ENCODE results near the gene XPO6.
A peak's percentile ranks its signal among the peaks of the same experiment; 100 is the strongest.

XPO6 gene

GRCh38 chr16:28183930-28184329 is 27.8 kb downstream of the XPO6 start:
- DNase-seq: no peak

DNA sequence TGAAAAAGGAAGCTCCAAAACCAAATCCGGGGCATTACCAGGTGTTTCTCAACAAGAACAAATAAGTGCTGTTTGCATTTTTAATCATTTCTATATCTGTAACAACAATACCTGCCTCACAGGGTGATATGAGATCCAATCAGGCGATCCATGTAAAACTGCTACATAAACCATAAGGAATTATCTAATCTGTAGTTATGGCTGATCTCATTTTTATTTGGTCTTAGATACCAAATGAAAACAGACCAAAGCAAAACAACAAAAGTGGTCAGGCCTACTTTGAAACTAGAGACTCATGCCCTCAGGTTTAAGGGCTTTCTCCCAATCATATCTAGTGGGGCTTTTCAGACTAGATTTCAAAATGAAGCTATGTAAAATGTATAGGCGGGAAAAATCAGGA is 28.3 kb downstream of the XPO6 start:
- no peak for DNase-seq

- DNase-seq: no peak
Observed at GRCh38 chr16:28182801-28183200, 29.0 kb downstream of the XPO6 start.

GRCh38 chr16:28182183-28182582 is 29.6 kb downstream of the XPO6 start:
- DNase-seq: no peak

- peak; percentile 97 for DNase-seq
Observed at GRCh38 chr16:28181515-28181914, 30.2 kb downstream of the XPO6 start.

DNA sequence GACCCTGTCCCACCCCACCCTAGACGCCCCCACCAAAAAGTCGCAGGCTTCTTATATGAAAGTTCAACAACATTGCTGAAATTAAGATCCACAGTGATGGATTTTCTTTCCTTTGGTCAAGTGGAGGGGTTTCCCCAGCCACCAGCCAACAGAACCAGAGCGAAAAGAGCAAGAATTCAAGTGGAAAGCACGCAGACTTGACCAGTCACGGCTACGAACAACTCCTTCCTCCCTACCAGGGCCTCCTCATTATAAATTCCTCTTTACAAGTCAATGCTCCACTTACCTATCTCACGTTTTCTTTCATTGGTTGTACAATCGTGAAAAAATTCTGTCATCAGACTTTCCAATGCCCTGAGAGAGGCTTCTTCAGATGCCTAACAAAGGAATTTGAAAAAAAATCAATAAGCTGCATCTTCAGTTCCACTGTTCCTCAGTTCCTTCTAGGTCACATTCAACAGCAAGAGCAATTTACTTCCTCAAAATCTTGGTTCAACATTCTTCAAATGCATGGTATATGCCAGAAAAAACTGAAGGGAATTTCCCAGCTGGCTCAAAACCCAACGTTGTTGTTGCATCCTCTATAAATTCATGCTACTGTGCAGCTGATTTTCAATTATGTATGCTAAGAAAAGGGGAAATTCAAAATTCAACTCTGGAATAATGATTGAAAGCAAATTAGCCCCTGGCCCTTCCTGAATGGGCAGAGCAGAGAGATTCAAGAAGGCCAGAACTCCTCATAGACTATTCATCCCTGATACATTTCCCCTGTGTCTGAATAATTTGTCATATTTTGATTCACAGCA is 30.9 kb downstream of the XPO6 start:
- peak; percentile 70 for DNase-seq

DNA sequence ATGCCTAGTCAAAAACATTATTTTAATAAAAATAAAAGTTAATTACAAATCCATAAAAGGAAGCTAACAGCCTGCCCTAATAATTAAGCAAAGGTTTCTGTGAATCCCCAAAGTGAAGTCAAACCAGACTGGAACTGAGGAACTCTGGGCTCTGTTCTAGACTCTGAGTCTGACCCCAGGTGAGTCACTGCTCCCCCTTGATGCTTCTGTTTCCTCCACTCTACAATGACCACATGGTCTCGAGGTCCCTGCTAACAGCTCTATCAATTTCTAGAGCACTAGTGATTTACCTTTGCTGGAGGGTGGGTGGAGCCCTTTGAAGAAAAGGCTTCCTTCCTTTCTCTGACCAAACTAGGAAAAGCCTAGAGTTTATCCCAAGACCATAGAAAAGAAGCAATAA is 32.4 kb downstream of the XPO6 start:
- no peak for DNase-seq

GRCh38 chr16:28175715-28176114 is 36.0 kb downstream of the XPO6 start:
- no peak for DNase-seq

GRCh38 chr16:28172336-28172735 is 39.4 kb downstream of the XPO6 start:
- DNase-seq: no peak

GRCh38 chr16:28171816-28172215 is 39.9 kb downstream of the XPO6 start:
- DNase-seq: no peak

DNA sequence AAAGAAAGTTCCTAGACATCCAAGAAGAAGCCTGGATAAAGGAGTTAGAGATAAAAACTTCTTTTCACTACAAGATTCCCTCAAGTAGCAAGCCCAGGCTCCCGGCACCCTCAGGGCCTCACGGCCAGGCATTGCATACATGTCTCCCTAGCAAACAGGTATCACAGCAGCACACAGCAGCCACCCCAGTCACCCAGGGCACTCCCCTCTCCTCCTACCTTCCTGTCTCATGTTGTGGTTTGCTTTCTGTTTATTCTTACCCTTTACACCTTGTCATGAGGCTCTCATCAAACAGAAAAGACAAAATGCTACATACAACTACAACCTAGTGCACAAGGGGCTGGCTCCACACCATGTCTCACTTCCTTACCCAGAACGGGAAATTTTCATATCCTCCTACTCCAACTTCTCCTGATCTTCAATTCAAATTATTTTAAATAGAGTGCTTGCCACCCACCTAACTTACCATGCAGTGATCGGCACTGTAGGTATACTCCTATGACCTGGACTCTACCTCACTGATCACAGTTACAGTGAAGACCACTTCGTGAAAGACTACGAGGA is 42.7 kb downstream of the XPO6 start:
- no peak for DNase-seq

DNA sequence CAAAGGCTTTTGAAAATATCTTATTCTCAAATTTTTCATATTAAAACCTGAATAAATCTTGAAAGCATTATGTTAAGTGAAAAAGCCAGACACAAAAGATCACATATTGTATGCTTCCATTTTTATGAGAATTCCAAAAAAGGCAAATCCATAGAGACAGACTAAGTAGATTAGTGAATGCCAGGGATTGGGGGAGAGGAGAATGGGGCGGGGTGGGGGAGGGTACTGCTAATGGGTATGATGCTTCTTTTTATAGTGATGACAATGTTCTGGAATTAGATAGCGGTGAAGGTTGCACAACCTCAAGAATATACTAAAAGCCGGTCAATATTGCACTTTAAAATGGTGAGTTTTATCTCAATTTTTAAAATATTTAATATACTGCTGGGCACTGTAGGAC is 44.0 kb downstream of the XPO6 start:
- DNase-seq: no peak

- DNase-seq: no peak
Observed at GRCh38 chr16:28167221-28167620, 44.5 kb downstream of the XPO6 start.

- DNase-seq: no peak
Observed at GRCh38 chr16:28166394-28167208, 45.2 kb downstream of the XPO6 start.

DNA sequence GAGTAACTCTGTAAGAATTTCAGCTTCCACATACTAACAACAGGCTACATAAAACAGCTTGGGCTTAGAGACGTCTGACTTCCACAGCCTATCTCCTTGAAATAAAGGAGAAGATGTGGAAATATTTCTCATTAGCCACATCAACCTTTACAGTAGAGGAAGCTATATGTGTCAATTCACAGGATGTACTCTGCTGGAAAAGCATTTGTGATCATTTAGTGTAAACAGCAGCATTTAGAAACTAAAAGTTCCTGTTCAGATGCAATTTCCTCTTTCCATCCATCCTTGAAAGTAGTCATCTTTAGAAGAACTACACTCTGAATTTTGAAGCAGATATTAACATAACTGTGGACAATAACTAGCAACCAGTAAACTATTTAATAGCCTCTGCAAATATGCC is 46.2 kb downstream of the XPO6 start:
- DNase-seq: no peak

- peak; percentile 61 for DNase-seq
Observed at GRCh38 chr16:28164140-28164539, 47.6 kb downstream of the XPO6 start.

DNA sequence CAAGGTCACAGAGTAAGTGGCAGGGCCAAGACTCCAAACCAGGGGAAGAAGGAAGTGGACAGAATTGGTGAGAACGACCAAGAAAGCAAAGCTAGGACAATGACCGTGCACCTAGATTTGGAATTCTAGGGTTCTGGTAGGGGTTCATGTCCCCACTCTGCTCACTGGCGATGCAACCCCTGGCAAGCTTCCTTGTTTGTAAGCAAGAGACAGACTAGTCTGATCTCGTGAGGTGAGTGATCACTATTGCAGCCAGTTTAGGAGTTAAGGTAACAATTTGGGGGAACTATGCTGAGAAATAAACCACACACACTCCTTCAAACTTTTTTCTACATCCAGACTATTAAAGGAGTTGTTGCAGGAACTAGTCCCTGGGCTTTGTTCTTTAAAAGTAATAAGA is 48.1 kb downstream of the XPO6 start:
- DNase-seq: no peak

GRCh38 chr16:28162326-28162877 is 49.4 kb downstream of the XPO6 start:
- DNase-seq: no peak

GRCh38 chr16:28161626-28162025 is 50.1 kb downstream of the XPO6 start:
- no peak for DNase-seq

- no peak for DNase-seq
Observed at GRCh38 chr16:28158136-28158535, 53.6 kb downstream of the XPO6 start.

- DNase-seq: no peak
Observed at GRCh38 chr16:28156056-28156680, 55.6 kb downstream of the XPO6 start.

DNA sequence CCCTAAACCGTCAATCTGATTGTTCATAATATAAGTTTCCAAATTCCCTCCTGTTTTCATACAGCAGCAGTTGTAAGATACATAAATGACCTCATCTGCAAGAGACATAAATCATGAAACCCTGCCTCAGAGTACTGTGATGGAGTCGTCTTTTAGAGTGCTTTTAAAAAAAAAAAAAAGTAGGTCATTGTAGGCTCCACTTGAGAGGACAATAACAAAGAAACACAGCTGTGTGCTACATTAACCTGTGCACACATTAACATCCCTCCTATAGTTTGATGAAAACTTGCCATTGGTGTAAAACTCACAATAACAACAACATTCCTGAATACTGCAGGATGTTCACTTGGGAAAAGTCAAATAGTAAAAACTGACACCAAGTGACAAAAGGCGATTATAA is 56.5 kb downstream of the XPO6 start:
- DNase-seq: no peak

- no peak for DNase-seq
Observed at GRCh38 chr16:28151180-28151579, 60.6 kb downstream of the XPO6 start.

Measured in fibroblast of skin of back (primary cell).